HepG2 (cell line): ENCODE results near the gene KISS1. TPM values are rescaled to one million over a fixed set of nuclear protein-coding genes. Genes with fewer than 3 reads are reported as not detected.

Experiments
- ATAC-seq: fragments of 200-7000 bp; cut with Tn5 transposase; 3 replicates; pipeline ENCODE4 v1.9.1; 2020; ENCODE audit warnings: mild to moderate bottlenecking, moderate library complexity
- BruUV-seq: library from RNA; stranded (reverse); fragments of 400-500 nt; replicated peaks from 2 replicates; lab custom pipeline; 2021; lab: Mats Ljungman, UMichigan
- CTCF ChIA-PET: fragments of 300-600 bp; formaldehyde crosslinking; extraction: SDS; loops from one replicate; lab custom pipeline; 2021; ENCODE audit warnings: low total read pairs, inconsistent platforms, low intra/inter-chr PET ratio; lab: Yijun Ruan, JAX
- POLR2A ChIA-PET: fragments of 350-600 bp; sonication (Branson Sonifier 250); formaldehyde crosslinking; loops from one replicate; lab custom pipeline; 2020; ENCODE audit warnings: antibody characterized with exemption, inconsistent platforms; lab: Yijun Ruan, JAX
- DNase-seq: peaks from one replicate; pipeline ENCODE4 v3.0.0-alpha.2; 2015; ENCODE audit warnings: low spot score
- FAIRE-seq: peaks from 3 replicates; lab custom pipeline; 2011; peaks lifted over from hg19 to GRCh38; lab: Jason Lieb, UNC
- H2AFZ ChIP-seq: one replicate; pipeline ENCODE4 v1.6.1; 2011; ENCODE audit warnings: low read length, inconsistent platforms
- H3K27ac ChIP-seq: fragments of 300-600 bp; 3 replicates; pipeline ENCODE4 v1.8.0; 2011; ENCODE audit warnings: mixed run types, mild to moderate bottlenecking, mixed read lengths, low read length, inconsistent platforms; ENCODE audit not compliant: insufficient read depth; ENCODE audit errors: extremely low read length
- H3K27me3 ChIP-seq, 2 experiments: fragments of 200-600 bp in 1 of 2; 2 replicates in 1 of 2; 3 replicates in 1 of 2; pipeline versions ENCODE4 v1.6.0 to v1.8.0; 2011; ENCODE audit warnings: low read length in 2 of 2, mild to moderate bottlenecking in 2 of 2, moderate library complexity in 2 of 2, inconsistent platforms in 1 of 2; ENCODE audit not compliant: insufficient read depth in 2 of 2, control insufficient read depth in 1 of 2
- H3K36me3 ChIP-seq, 2 experiments: fragments of 200-600 bp in 1 of 2; replicated peaks in 1 of 2; 2 replicates in 1 of 2; 3 replicates in 1 of 2; pipeline versions ENCODE4 v1.5.1 to v1.8.0; 2011; ENCODE audit warnings: low read length in 2 of 2, inconsistent platforms in 1 of 2; ENCODE audit not compliant: insufficient read depth in 2 of 2, control insufficient read depth in 1 of 2
- H3K4me1 ChIP-seq: 2 replicates; pipeline ENCODE4 v1.5.1; 2012; ENCODE audit warnings: low read length, inconsistent platforms; ENCODE audit not compliant: insufficient read depth
- H3K4me2 ChIP-seq: 2 replicates; pipeline ENCODE4 v1.6.0; 2011; ENCODE audit warnings: low read depth, low read length, inconsistent platforms
- H3K4me3 ChIP-seq, 3 experiments: fragments of 200-600 bp in 1 of 3; sonication (generic), shearing (Covaris generic) in 1 of 3; replicated peaks in 1 of 3; 2 replicates each; pipeline ENCODE4 v1.5.1; 2011 to 2016; ENCODE audit warnings: low read length in 3 of 3, inconsistent platforms in 2 of 3, low read depth in 2 of 3, mild to moderate bottlenecking in 2 of 3, control low read depth in 1 of 3, mixed read lengths in 1 of 3; ENCODE audit not compliant: insufficient read depth in 1 of 3
- H3K79me2 ChIP-seq: one replicate; pipeline ENCODE4 v1.6.1; 2011; ENCODE audit warnings: low read length, inconsistent platforms; ENCODE audit not compliant: insufficient read depth
- H3K9ac ChIP-seq: 2 replicates; pipeline ENCODE4 v1.6.0; 2011; ENCODE audit warnings: mild to moderate bottlenecking, low read depth, low read length, inconsistent platforms; ENCODE audit not compliant: insufficient read depth
- H3K9me3 ChIP-seq: 2 replicates; pipeline ENCODE4 v1.5.1; 2012; ENCODE audit warnings: mild to moderate bottlenecking, low read length
- H4K20me1 ChIP-seq: 2 replicates; pipeline ENCODE4 v1.6.0; 2011; ENCODE audit warnings: inconsistent platforms, mild to moderate bottlenecking, low read length, moderate library complexity; ENCODE audit not compliant: insufficient read depth
- BORCS8-MEF2B ChIP-seq: sonication (generic); formaldehyde crosslinking; IDR thresholded peaks from 2 replicates; pipeline ENCODE4 v1.8.0; 2022; ENCODE audit warnings: mild to moderate bottlenecking, missing genetic modification reagents
- SKI ChIP-seq: fragments of 450-650 bp; IDR thresholded peaks from one replicate; pipeline ENCODE4 v1.6.1; 2018; ENCODE audit warnings: mild to moderate bottlenecking; ENCODE audit not compliant: partially characterized antibody
- ZFP36 ChIP-seq: fragments of 150-350 bp; IDR thresholded peaks from 2 replicates; pipeline ENCODE4 v1.6.1; 2018; ENCODE audit warnings: borderline replicate concordance, low read length, low read depth; ENCODE audit not compliant: partially characterized antibody
- ZMYM3 ChIP-seq: sonication (generic); formaldehyde crosslinking; IDR thresholded peaks from 2 replicates; pipeline ENCODE4 v1.5.1; 2020; ENCODE audit warnings: mild to moderate bottlenecking, missing genetic modification reagents
- ZNF713 ChIP-seq: sonication (generic); formaldehyde crosslinking; IDR thresholded peaks from 2 replicates; pipeline ENCODE4 v1.4.0; 2020; ENCODE audit warnings: mild to moderate bottlenecking, missing genetic modification reagents
- ZNF772 ChIP-seq: sonication (generic); formaldehyde crosslinking; IDR thresholded peaks from 2 replicates; pipeline ENCODE4 v1.5.0; 2020; ENCODE audit warnings: mild to moderate bottlenecking, missing genetic modification reagents
- WGBS: methylation state at CpG from one replicate; pipeline ENCODE4 v1.1.6; 2017; ENCODE audit warnings: low lambda C conversion rate; 5-methylcytosine and 5-hydroxymethylcytosine counted together
- in situ Hi-C: cut with HindIII; loops from 2 replicates; pipeline ENCODE4 v1.10.0; 2017; ENCODE audit warnings: low pct_unique_long_range_greater_than_20kb; ENCODE audit not compliant: extremely low pct_ligation_motif_present
- intact Hi-C: fragments of 100-400 bp; cut with micrococcal nuclease; formaldehyde crosslinking; loops from one replicate; pipeline ENCODE4 v1.10.0; 2022; ENCODE audit not compliant: unreplicated experiment
- polyA plus RNA-seq, 8 experiments: library from polyadenylated mRNA; depleted of rRNA in 3 of 8; stranded (reverse) in 7 of 8; unstranded in 1 of 8; fragments of >200 nt; fragmentation: Illumina TruSeq in 4 of 8; extraction: Trizol in 4 of 8; gene quantifications; 2 replicates each; pipeline versions ENCODE4 v1.2.1 to v1.2.3, GENCODE V29; 2011 to 2016; ENCODE audit warnings: low read depth in 4 of 8, missing spikeins in 1 of 8, mixed read lengths in 1 of 8; ENCODE audit not compliant: insufficient read depth in 1 of 8
- total RNA-seq, 5 experiments: library from RNA; depleted of rRNA; stranded (reverse); fragments of >200 nt; fragmentation: Illumina TruSeq; extraction: Trizol; gene quantifications; 2 replicates each; pipeline ENCODE4 v1.2.3, GENCODE V29; 2016; ENCODE audit warnings: low read depth in 1 of 5
- TF ChIP-seq, protein P1 (sequence below): sonication (generic); formaldehyde crosslinking; IDR thresholded peaks from 2 replicates; pipeline ENCODE4 v1.4.0; 2020; ENCODE audit warnings: missing genetic modification reagents
- TF ChIP-seq, protein P2 (sequence below): sonication (generic); formaldehyde crosslinking; IDR thresholded peaks from 2 replicates; pipeline ENCODE4 v1.4.0; 2020; ENCODE audit warnings: mild to moderate bottlenecking, missing genetic modification reagents

The KISS1 gene
- total and polyA plus RNA-seq, 2 of the 13 experiments (the other 11 are each of a cell fraction or from before 2014, with no cell fraction given), result 0.24 to 0.80 TPM

DNA sequence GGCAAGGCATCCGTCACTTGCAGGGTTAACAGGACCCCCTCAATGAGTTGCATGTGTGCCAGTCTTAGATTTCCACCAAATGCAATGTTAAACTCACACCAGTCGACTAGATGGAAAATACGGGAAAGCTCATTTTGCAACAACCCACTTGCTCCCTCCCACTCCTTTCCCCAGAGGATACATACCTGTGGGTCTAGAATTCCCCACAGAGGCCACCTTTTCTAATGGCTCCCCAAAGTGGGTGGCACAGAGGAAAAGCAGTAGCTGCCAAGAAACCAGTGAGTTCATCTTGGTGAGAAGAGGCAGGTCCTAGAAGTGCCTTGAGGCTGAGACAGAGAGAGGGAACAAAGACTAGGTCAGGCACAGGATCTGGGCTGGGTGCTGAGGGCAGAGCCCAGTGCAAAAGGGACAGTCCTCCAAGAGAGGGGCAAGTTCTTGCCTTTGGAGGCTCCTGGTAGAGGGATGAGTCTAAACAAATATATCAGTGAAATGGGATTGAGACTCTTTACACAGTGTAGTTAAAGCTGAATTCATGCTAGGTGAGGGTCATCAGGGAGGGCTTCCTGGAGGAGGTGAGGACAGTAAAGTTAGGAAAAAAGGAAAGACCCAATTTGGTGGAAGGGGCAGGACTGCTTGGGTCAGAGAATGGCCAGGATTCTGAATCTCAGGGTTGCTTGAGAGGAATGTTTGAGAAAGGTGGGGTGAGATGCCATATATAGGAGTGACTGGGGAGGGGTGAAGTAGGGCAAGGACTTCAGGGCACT, 3.5 kb downstream of the KISS1 start:
- peaks cover 26% of the 10 kb centered on the region for H3K4me1 ChIP-seq
- intact Hi-C loops (no loop called here), in situ Hi-C loops (no loop called here)
- H3K4me3 ChIP-seq, result no peak overlapping the region
- H3K27me3 ChIP-seq, result peaks cover 5 to 39% of the 10 kb centered on the region in 2 experiments; a peak in 4 of 5 replicates
- no peaks in the 10 kb centered on the region for H4K20me1 ChIP-seq
- no TSS peak for BruUV-seq
- H3K4me2 ChIP-seq, result no peak overlapping the region
- TF ChIP-seq ZFP36 (peak; percentile 76), ZMYM3 (CRISPR knock-in tag) (peak; percentile 31; the same call in 1 of the 2 replicates)
- TF ChIP-seq, protein P1, sequence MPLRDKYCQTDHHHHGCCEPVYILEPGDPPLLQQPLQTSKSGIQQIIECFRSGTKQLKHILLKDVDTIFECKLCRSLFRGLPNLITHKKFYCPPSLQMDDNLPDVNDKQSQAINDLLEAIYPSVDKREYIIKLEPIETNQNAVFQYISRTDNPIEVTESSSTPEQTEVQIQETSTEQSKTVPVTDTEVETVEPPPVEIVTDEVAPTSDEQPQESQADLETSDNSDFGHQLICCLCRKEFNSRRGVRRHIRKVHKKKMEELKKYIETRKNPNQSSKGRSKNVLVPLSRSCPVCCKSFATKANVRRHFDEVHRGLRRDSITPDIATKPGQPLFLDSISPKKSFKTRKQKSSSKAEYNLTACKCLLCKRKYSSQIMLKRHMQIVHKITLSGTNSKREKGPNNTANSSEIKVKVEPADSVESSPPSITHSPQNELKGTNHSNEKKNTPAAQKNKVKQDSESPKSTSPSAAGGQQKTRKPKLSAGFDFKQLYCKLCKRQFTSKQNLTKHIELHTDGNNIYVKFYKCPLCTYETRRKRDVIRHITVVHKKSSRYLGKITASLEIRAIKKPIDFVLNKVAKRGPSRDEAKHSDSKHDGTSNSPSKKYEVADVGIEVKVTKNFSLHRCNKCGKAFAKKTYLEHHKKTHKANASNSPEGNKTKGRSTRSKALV (CRISPR knock-in tag), result no peak
- ChIA-PET CTCF (no interaction called here), POLR2A (no interaction called here)
- H2AFZ ChIP-seq, result no peak overlapping the region
- H3K9ac ChIP-seq, result no peak overlapping the region
- no peak for ATAC-seq
- no peak for FAIRE-seq
- WGBS, result 34% methylated on average over 3 of the region's 3 CpGs
- no peak overlapping the region for H3K27ac ChIP-seq
- H3K9me3 ChIP-seq, result no peaks in the 10 kb centered on the region
- H3K79me2 ChIP-seq, result no peaks in the 10 kb centered on the region
- DNase-seq, result no peak
- no peaks in the 10 kb centered on the region for H3K36me3 ChIP-seq

DNA sequence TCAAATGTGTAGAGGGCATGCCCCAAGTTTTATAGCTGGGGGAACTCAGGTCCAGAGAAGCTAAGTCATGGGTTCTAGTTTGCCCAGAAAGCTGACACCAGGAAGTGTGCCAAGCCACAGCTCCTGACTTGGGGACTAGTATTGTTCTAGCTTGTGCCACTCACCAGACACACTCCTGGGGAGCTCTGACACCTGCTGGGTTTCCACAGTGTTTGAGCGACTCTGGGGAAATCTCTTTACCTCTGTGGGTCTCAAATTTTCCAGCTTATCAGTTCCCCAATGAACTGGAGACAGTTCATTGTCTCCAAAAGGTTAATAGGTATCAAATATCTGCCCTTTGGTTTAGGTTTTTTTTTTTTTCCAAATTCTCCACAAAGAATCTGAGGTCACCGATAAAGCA, 4.2 kb downstream of the KISS1 start:
- Histone ChIP-seq H3K4me2 (no peak overlapping the region), H3K36me3 (no peaks in the 10 kb centered on the region), H2AFZ (no peak overlapping the region), H3K27ac (no peak overlapping the region), H3K4me1 (peaks cover 26% of the 10 kb centered on the region), H3K9ac (no peak overlapping the region), H4K20me1 (no peaks in the 10 kb centered on the region), H3K4me3 (no peak overlapping the region), H3K9me3 (no peaks in the 10 kb centered on the region), H3K27me3 (peaks cover 6 to 39% of the 10 kb centered on the region in 2 experiments; a peak in 4 of 5 replicates), H3K79me2 (no peaks in the 10 kb centered on the region)
- no peak for DNase-seq
- no peak for FAIRE-seq
- in situ Hi-C loops (no loop called here), intact Hi-C loops (no loop called here)
- ChIA-PET CTCF (no interaction called here), POLR2A (interaction anchor here (0.7 kb wide), 1 partner anchor 38 kb away, joined by 3 read pairs; no protein-coding TSS in a partner anchor)
- BruUV-seq, result no TSS peak
- 90% methylated on average over 2 of the region's 2 CpGs for WGBS
- no peak for TF ChIP-seq ZNF772 (CRISPR knock-in tag)
- TF ChIP-seq, protein P2, sequence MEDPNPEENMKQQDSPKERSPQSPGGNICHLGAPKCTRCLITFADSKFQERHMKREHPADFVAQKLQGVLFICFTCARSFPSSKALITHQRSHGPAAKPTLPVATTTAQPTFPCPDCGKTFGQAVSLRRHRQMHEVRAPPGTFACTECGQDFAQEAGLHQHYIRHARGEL (CRISPR knock-in tag), result no peak
- TF ChIP-seq SKI, result no peak
- no peak for TF ChIP-seq BORCS8-MEF2B
- no peak for TF ChIP-seq ZNF713 (CRISPR knock-in tag)
- ATAC-seq, result no peak
